ENCODE measurements around the gene LZTS2. TPM values are rescaled to one million over a fixed set of nuclear protein-coding genes. Genes with fewer than 3 reads are reported as not detected.

LZTS2 gene
- total and polyA plus RNA-seq, 10 of the 15 experiments (the other 5 are each of a cell fraction or from before 2014, with no cell fraction given), result 0.08 to 13.4 (median 7.2) TPM

GRCh38 chr10:100972115-100972903 is 27.3 kb upstream of the LZTS2 start:
- in situ Hi-C loops (cut with MboI), result no loop called here

GRCh38 chr10:100972904-100973535 is 26.6 kb upstream of the LZTS2 start:
- RAD21 ChIA-PET (ENCODE audit: unreplicated experiment), result no interaction called here
- CTCF ChIA-PET, result interaction anchor here (0.6 to 1.7 kb wide), 3 partner anchors 9 to 299 kb away, joined by 3 to 5 read pairs (median 3); no protein-coding TSS in a partner anchor
- intact Hi-C loops (cut with micrococcal nuclease; ENCODE audit: unreplicated experiment), result no loop called here
- TF ChIP-seq CTCF (IDR thresholded peaks at IDR 0.05 in 2 of 3, conservative IDR thresholded peaks at IDR 0.05 in 1 of 3; ENCODE audit: control insufficient read depth in 2 of 3, extremely low read depth in 1 of 3, insufficient read depth in 1 of 3, low read depth in 3 of 3, low read length in 3 of 3) (no peak), POLR2A (IDR thresholded peaks at IDR 0.05; ENCODE audit: low read depth, low read length) (no peak), ZNF207 (IDR thresholded peaks at IDR 0.05; ENCODE audit: borderline replicate concordance) (no peak), POLR2AphosphoS5 (IDR thresholded peaks at IDR 0.05; ENCODE audit: low read length) (no peak), RAD21 (IDR thresholded peaks at IDR 0.05; ENCODE audit: insufficient read depth, low read depth, low read length) (no peak), SUPT20H (IDR thresholded peaks at IDR 0.05; ENCODE audit: borderline replicate concordance, control insufficient read depth, low read depth, low read length) (no peak), PAX5 (IDR thresholded peaks at IDR 0.05; ENCODE audit: borderline replicate concordance, low read depth, low read length) (no peak), IKZF1 (conservative IDR thresholded peaks at IDR 0.05) (no peak), MTA2 (IDR thresholded peaks at IDR 0.05; ENCODE audit: low read depth) (no peak), IRF4 (IDR thresholded peaks at IDR 0.05; ENCODE audit: low read depth, low read length) (no peak)

More at GRCh38 chr10:100972115-100972903, 27.3 kb upstream of the LZTS2 start:
- Histone ChIP-seq H3K9ac (ENCODE audit: control insufficient read depth, insufficient read depth, low read length) (no peak overlapping the region), H3K27me3 (replicated peaks in 1 of 2; ENCODE audit: control insufficient read depth in 2 of 2, insufficient read depth in 2 of 2, low read length in 1 of 2) (no peaks in the 10 kb centered on the region), H4K20me1 (ENCODE audit: control insufficient read depth, insufficient read depth) (no peaks in the 10 kb centered on the region), H3K9me3 (replicated peaks; ENCODE audit: control insufficient read depth, insufficient read depth, low read length) (no peaks in the 10 kb centered on the region), H3K4me1 (ENCODE audit: control insufficient read depth, insufficient read depth, low read length) (peaks cover 3% of the 10 kb centered on the region; the same call in 1 of the 2 replicates), H2AFZ (ENCODE audit: control insufficient read depth, low read depth, low read length) (no peak overlapping the region), H3K27ac (ENCODE audit: control insufficient read depth, insufficient read depth) (no peak overlapping the region), H3K4me3 (no peak overlapping the region), H3K4me2 (ENCODE audit: control insufficient read depth, insufficient read depth) (no peak overlapping the region), H3K36me3 (ENCODE audit: control insufficient read depth in 2 of 2, insufficient read depth in 2 of 2, low read length in 1 of 2) (no peaks in the 10 kb centered on the region; a peak in 1 of 4 replicates), H3K79me2 (ENCODE audit: control insufficient read depth, insufficient read depth, low read length) (no peaks in the 10 kb centered on the region)
- ChIA-PET CTCF (interaction anchor here (0.6 to 1.7 kb wide), 3 partner anchors 9 to 299 kb away, joined by 3 to 5 read pairs (median 3); no protein-coding TSS in a partner anchor), POLR2A (interaction anchor here (0.6 kb wide), 1 partner anchor 13 kb away, joined by 3 read pairs; no protein-coding TSS in a partner anchor), SMC1A (ENCODE audit: uncharacterized antibody, unreplicated experiment) (no interaction called here), RAD21 (ENCODE audit: unreplicated experiment) (no interaction called here)
- DNase-seq (ENCODE audit: low read depth, low spot score) (no peak), FAIRE-seq (no peak), ATAC-seq (no peak)
- intact Hi-C loops (cut with micrococcal nuclease; ENCODE audit: unreplicated experiment), result no loop called here
- TF ChIP-seq NR2F1 (conservative IDR thresholded peaks at IDR 0.05), result peak; percentile 66
- no peak for TF ChIP-seq NFIC (IDR thresholded peaks at IDR 0.05; ENCODE audit: low read depth, low read length)
- TF ChIP-seq NR2C1 (IDR thresholded peaks at IDR 0.05), result peak; percentile 39
- no TSS peak for BruUV-seq (replicated peaks)
- 40% methylated on average over 13 of the region's 13 CpGs for WGBS (ENCODE audit: insufficient coverage, insufficient replicate concordance, low lambda C conversion rate, missing lambda C conversion rate)

More at GRCh38 chr10:100972904-100973535, 26.6 kb upstream of the LZTS2 start:
- no peaks in the 10 kb centered on the region for H4K20me1 ChIP-seq (ENCODE audit: control insufficient read depth, insufficient read depth)
- no peak overlapping the region for H3K4me3 ChIP-seq
- ATAC-seq (no peak), FAIRE-seq (no peak), DNase-seq (ENCODE audit: low read depth, low spot score) (no peak)
- POLR2A ChIA-PET, result no interaction called here
- WGBS (ENCODE audit: insufficient coverage, insufficient replicate concordance, low lambda C conversion rate, missing lambda C conversion rate), result 67% methylated on average over 6 of the region's 6 CpGs
- H3K36me3 ChIP-seq (ENCODE audit: control insufficient read depth in 2 of 2, insufficient read depth in 2 of 2, low read length in 1 of 2), result no peaks in the 10 kb centered on the region
- no peaks in the 10 kb centered on the region for H3K9me3 ChIP-seq (replicated peaks; ENCODE audit: control insufficient read depth, insufficient read depth, low read length)
- no peak overlapping the region for H3K9ac ChIP-seq (ENCODE audit: control insufficient read depth, insufficient read depth, low read length)
- H3K4me2 ChIP-seq (ENCODE audit: control insufficient read depth, insufficient read depth), result no peak overlapping the region
- no peak overlapping the region for H2AFZ ChIP-seq (ENCODE audit: control insufficient read depth, low read depth, low read length)
- in situ Hi-C loops (cut with MboI), result no loop called here
- H3K27me3 ChIP-seq (replicated peaks in 1 of 2; ENCODE audit: control insufficient read depth in 2 of 2, insufficient read depth in 2 of 2, low read length in 1 of 2), result no peaks in the 10 kb centered on the region
- H3K27ac ChIP-seq (ENCODE audit: control insufficient read depth, insufficient read depth), result no peak overlapping the region
- SMC1A ChIA-PET (ENCODE audit: uncharacterized antibody, unreplicated experiment), result no interaction called here
- no TSS peak for BruUV-seq (replicated peaks)
- no peaks in the 10 kb centered on the region for H3K79me2 ChIP-seq (ENCODE audit: control insufficient read depth, insufficient read depth, low read length)
- peaks cover 3% of the 10 kb centered on the region; the same call in 1 of the 2 replicates for H3K4me1 ChIP-seq (ENCODE audit: control insufficient read depth, insufficient read depth, low read length)
